Psoas muscle (tissue), 8 donors: ENCODE data around the gene PDCD4. TPM values are rescaled to one million over a fixed set of nuclear protein-coding genes. Genes with fewer than 3 reads are reported as not detected.

Experiments used
- ATAC-seq, 4 donors: fragments of 200-7000 bp; cut with Tn5 transposase; one replicate each; pipeline ENCODE4 v1.9.1; 2020; ENCODE audit warnings: moderate library complexity in 3 of 4, mild to moderate bottlenecking in 2 of 4
- DNase-seq, 2 donors: peaks; one replicate each; pipeline ENCODE4 v3.0.0-alpha.2; 2020
- H3K27ac ChIP-seq: fragments of 200-600 bp; one replicate; pipeline ENCODE4 v1.8.0; 2022
- H3K27me3 ChIP-seq, 3 donors: fragments of 200-600 bp in 1 of 3; one replicate each; pipeline versions ENCODE4 v1.6.1 to v1.8.0; 2013 to 2022; ENCODE audit warnings: low read length in 2 of 3, mild to moderate bottlenecking in 2 of 3, moderate library complexity in 1 of 3; ENCODE audit not compliant: insufficient read depth in 3 of 3
- H3K36me3 ChIP-seq, 2 donors: fragments of 200-600 bp in 1 of 2; one replicate each; pipeline versions ENCODE4 v1.6.1 to v1.8.0; 2013 to 2022; ENCODE audit warnings: low read depth in 1 of 2, mild to moderate bottlenecking in 1 of 2, moderate library complexity in 1 of 2; ENCODE audit not compliant: insufficient read depth in 1 of 2
- H3K4me1 ChIP-seq: fragments of 200-600 bp; one replicate; pipeline ENCODE4 v1.8.0; 2022
- H3K4me3 ChIP-seq: fragments of 200-600 bp; one replicate; pipeline ENCODE4 v1.8.0; 2022; ENCODE audit warnings: mild to moderate bottlenecking
- H3K9me3 ChIP-seq: fragments of 200-600 bp; one replicate; pipeline ENCODE4 v1.8.0; 2022
- WGBS, 3 donors: extraction: QIAGEN DNeasy Blood & Tissue Kit; methylation state at CpG; one replicate each; pipeline versions ENCODE4 v1.1.6 to v1.1.7; 2013; 5-methylcytosine and 5-hydroxymethylcytosine counted together
- intact Hi-C, 2 donors: fragments of 100-400 bp; cut with DNase I; formaldehyde crosslinking; loops; one replicate each; pipeline versions ENCODE4 v1.11.0 to v1.14.2; 2022
- polyA plus RNA-seq, 3 donors: library from polyadenylated mRNA; stranded (reverse); fragments of 200-250 nt; gene quantifications; one replicate each; pipeline ENCODE4 v1.2.3, GENCODE V29; 2013
- total RNA-seq, 4 donors: library from RNA; stranded (reverse); fragmentation: NEBNext Ultra II Directional in 2 of 4; extraction: Animal tissue kit (Norgen Biotek cat#: 25700) in 2 of 4; gene quantifications; one replicate each; pipeline versions ENCODE4 v1.2.1 to v1.2.4, GENCODE V29; 2021 to 2023
- TF ChIP-seq, protein P1 (sequence below): fragments of 200-600 bp; IDR thresholded peaks from one replicate; pipeline ENCODE4 v1.8.0; 2022; ENCODE audit warnings: antibody characterized with exemption
- donor health status: healthy with polysubstance abuse.
- donor health status: DM: no; HTN: no; CAD: no; lungs with moderate emphysema.
- donor health status: Bipolar disorder and iron deficiency.
- donor health status: healthy.
- donor health status: DM: yes; HTN: yes; CAD: no.
- donor health status: DM: no; HTN: no; CAD: no.
- donor health status: DM: no; HTN: no; CAD: no.
- donor health status: DM: yes; HTN: yes; CAD: no.

Gene PDCD4
- total and polyA plus RNA-seq, 7 donors: 7.6 to 19.7 (median 11.3) TPM

DNA sequence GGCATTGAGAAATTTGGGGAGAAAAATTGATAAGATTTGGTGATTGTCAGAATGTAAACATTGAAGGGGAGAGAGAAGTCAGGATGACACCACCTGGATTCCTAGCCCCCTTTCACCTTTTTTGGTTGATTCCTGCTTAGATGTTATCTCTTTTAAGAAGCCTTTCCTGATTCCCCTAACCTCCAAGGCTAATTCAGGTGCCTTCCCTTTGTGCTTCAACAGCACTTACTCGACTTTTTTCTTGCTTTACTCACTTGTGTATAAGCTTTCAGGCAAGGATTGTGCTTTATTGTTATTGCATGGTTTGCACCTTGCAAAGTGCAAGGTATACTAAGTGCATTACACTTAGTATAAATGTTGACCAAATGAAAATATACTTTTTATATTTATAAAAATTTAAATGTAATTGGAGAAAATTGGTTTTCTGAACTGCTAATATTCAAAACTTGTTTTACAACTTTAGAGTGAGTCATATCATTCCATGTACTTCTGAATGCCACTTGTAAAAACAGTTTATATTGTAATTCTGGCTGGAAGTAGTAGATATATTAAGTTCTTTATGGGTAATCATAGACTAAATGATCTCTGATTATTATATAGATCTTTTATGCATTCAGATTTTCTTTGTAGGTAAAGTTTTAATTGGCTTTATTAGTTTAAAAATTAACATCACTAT is 60.9 kb downstream of the PDCD4 start:
- peaks cover 9% of the 10 kb centered on the region for H3K4me1 ChIP-seq
- intact Hi-C loops: loop anchor here in 1 of 2 donors (10.0 kb wide), 1 partner anchor 52 kb away; no protein-coding TSS in a partner anchor

DNA sequence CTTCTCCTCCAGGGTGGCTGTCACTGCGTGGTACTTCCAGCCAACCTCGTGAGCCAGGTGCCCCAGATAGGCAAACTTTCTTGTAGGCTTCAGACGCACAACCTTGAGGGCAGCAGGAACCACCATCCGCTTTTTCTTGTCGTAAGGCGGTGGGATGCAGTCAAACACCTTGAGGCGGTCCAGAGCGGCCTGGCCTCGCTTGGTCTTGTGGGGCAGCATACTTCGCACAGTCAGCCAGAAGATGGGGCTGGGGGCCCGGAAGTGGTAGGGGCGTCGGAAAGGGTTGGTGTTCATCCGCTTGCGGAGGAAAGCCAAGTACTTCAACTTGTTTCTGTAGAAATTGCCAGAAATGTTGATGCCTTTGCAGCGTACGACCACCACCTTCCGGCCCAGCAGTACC is 65.0 kb downstream of the PDCD4 start:
- Histone ChIP-seq H3K9me3 (no peaks in the 10 kb centered on the region), H3K4me1 (no peaks in the 10 kb centered on the region), H3K27ac (no peak overlapping the region), H3K36me3 (peaks cover 0 to 3% of the 10 kb centered on the region in 2 donors), H3K27me3 (no peaks in the 10 kb centered on the region), H3K4me3 (no peak overlapping the region)
- peak in 1 of 2 donors; percentile 25 for DNase-seq
- intact Hi-C loops: loop anchor here in 1 of 2 donors (10.0 kb wide), 1 partner anchor 48 kb away; no protein-coding TSS in a partner anchor
- 97 to 99% (median 98%) methylated on average over 18 of the region's 18 CpGs for WGBS, 3 donors
- TF ChIP-seq, protein P1, sequence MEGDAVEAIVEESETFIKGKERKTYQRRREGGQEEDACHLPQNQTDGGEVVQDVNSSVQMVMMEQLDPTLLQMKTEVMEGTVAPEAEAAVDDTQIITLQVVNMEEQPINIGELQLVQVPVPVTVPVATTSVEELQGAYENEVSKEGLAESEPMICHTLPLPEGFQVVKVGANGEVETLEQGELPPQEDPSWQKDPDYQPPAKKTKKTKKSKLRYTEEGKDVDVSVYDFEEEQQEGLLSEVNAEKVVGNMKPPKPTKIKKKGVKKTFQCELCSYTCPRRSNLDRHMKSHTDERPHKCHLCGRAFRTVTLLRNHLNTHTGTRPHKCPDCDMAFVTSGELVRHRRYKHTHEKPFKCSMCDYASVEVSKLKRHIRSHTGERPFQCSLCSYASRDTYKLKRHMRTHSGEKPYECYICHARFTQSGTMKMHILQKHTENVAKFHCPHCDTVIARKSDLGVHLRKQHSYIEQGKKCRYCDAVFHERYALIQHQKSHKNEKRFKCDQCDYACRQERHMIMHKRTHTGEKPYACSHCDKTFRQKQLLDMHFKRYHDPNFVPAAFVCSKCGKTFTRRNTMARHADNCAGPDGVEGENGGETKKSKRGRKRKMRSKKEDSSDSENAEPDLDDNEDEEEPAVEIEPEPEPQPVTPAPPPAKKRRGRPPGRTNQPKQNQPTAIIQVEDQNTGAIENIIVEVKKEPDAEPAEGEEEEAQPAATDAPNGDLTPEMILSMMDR: no peak
- ATAC-seq: no peak

More for the DNA sequence above, 60.9 kb downstream of the PDCD4 start:
- Histone ChIP-seq H3K27ac (no peak overlapping the region), H3K27me3 (no peaks in the 10 kb centered on the region), H3K36me3 (no peaks in the 10 kb centered on the region), H3K9me3 (no peaks in the 10 kb centered on the region), H3K4me3 (no peak overlapping the region)
- no peak for ATAC-seq
- DNase-seq: no peak
- 48 to 83% (median 55%) methylated on average over 1 of the region's 1 CpG for WGBS, 3 donors
- TF ChIP-seq, protein P1: no peak

DNA sequence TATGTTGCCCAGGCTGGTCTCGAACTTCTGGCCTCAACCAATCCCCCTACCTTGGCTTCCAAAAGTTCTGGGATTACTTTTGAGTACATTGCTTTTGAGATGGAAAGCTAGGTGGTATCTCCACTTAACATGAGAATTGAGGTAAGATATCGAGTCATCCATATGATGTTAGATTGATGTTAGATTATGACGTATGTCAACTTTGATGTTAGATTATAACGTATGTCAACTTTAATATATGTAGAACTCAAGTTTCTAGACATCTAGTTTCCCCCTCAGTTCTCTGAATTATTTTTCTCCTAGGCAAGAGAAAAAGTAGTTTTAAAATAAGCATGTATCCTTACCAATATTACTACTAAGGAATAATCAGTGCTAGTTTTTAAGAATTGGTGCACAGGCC is 67.7 kb downstream of the PDCD4 start:
- WGBS, 3 donors: 97% methylated on average over 4 of the region's 4 CpGs
- Histone ChIP-seq H3K4me3 (no peak overlapping the region), H3K36me3 (peaks cover 0 to 8% of the 10 kb centered on the region in 2 donors), H3K9me3 (no peaks in the 10 kb centered on the region), H3K27ac (no peak overlapping the region), H3K4me1 (no peaks in the 10 kb centered on the region), H3K27me3 (no peaks in the 10 kb centered on the region)
- DNase-seq (no peak), ATAC-seq (no peak)
- intact Hi-C loops: loop anchor here in 1 of 2 donors (10.0 kb wide), 1 partner anchor 45 kb away; no protein-coding TSS in a partner anchor
- TF ChIP-seq, protein P1: no peak

DNA sequence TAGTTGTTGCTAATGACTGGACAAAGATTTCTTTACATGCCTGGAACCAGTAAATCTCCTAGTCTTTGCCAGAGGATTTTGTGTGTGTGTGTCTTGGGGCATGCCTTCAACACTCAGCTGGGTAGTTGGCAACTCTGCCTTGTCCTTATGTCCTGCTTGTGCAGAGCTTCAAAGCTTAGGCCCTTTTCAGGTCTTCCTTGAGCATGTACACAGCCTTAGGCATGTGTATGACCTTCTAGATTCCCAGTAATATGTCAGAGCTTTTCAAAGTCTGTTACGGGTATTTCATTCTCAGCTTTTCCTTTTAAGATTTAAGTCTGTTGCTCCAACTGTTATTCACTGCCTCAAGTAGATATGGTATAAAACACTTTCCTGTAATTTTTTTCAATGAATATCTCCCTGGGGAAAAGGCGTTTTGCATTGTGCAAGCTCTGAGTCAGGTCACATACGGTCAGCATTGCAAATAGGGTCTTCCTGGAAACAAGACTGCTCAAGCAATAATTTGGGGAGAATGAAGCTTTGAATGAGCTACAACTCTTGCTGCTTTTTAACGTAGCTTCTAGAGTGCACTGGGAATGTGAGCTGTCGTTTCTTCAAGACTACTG is 73.2 kb downstream of the PDCD4 start:
- ATAC-seq (peak in 3 of 4 donors; percentile 53 to 61 (median 54)), DNase-seq (no peak)
- H3K4me1 ChIP-seq: peaks cover 3% of the 10 kb centered on the region
- no peaks in the 10 kb centered on the region for H3K27me3 ChIP-seq
- WGBS, 3 donors: 63 to 64% (median 63%) methylated on average over 5 of the region's 5 CpGs
- no peak overlapping the region for H3K4me3 ChIP-seq
- intact Hi-C loops: no loop called here
- H3K36me3 ChIP-seq: peaks cover 0 to 12% of the 10 kb centered on the region in 2 donors
- TF ChIP-seq, protein P1: no peak
- H3K9me3 ChIP-seq: no peaks in the 10 kb centered on the region
- no peak overlapping the region for H3K27ac ChIP-seq
